GM23338 (cell line): ENCODE data around the gene EGLN2.

Experiments
- JUNB ChIP-seq: IDR thresholded peaks from one replicate; pipeline ENCODE4 v1.6.1; 2016; ENCODE audit warnings: antibody characterized with exemption; ENCODE audit not compliant: unreplicated experiment
- TF ChIP-seq, protein P1 (sequence below), 2 experiments: fragments of 200-600 bp in 1 of 2; sonication (generic) in 1 of 2; conservative IDR thresholded peaks; 2 replicates each; pipeline versions ENCODE4 v1.5.1 to v1.6.1; 2016 to 2017; ENCODE audit warnings: antibody characterized with exemption in 2 of 2, low read depth in 2 of 2, mild to moderate bottlenecking in 2 of 2, moderate library complexity in 1 of 2

DNA sequence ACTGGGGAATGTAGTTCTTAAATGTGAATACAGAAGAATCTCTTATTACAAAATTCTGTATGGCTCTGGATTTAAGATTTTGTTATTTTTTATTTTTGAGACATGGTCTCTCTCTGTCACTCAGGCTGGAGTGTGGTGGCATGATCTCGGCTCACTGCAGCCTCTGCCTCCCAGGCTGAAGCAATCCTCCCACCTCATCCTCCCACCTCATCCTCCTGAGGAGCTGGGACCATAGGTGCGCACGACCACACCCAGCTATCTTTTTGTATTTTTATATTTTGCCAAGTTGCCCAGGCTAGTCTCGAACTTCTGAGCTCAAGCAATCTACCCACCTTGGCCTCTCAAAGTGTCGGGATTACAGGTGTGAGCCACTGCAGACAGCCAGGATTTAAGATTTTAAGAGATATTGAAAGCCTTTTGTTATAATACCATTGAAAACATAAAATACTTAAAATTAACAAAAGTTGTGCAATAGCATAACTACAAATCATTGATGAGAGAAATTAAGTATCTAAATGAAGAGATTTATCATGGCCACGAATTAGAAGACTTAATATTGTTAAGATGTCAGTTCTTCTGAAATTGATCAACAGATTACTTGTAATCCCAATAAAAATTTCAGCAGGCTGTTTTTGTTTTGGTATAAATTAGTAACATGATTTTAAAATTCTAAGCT is 37.9 kb downstream of the EGLN2 start:
- TF ChIP-seq, protein P1, sequence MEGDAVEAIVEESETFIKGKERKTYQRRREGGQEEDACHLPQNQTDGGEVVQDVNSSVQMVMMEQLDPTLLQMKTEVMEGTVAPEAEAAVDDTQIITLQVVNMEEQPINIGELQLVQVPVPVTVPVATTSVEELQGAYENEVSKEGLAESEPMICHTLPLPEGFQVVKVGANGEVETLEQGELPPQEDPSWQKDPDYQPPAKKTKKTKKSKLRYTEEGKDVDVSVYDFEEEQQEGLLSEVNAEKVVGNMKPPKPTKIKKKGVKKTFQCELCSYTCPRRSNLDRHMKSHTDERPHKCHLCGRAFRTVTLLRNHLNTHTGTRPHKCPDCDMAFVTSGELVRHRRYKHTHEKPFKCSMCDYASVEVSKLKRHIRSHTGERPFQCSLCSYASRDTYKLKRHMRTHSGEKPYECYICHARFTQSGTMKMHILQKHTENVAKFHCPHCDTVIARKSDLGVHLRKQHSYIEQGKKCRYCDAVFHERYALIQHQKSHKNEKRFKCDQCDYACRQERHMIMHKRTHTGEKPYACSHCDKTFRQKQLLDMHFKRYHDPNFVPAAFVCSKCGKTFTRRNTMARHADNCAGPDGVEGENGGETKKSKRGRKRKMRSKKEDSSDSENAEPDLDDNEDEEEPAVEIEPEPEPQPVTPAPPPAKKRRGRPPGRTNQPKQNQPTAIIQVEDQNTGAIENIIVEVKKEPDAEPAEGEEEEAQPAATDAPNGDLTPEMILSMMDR (conservative IDR thresholded peaks at IDR 0.05; ENCODE audit: low read depth in 2 of 2): no peak
- no peak for TF ChIP-seq JUNB
